HG02884 (cell line): ENCODE data around the gene URB2.
"Not testable (repeated sequence)": the region's sequence is repeated elsewhere in the genome, so short reads cannot be mapped to it uniquely, and the experiment has no call there.

ENCODE experiments used
- ATAC-seq: cut with Tn5 transposase; IDR thresholded peaks from one replicate; pipeline ENCODE4 v1.9.1; 2021; ENCODE audit warnings: mild to moderate bottlenecking, moderate library complexity; ENCODE audit not compliant: unreplicated experiment

URB2 gene

DNA sequence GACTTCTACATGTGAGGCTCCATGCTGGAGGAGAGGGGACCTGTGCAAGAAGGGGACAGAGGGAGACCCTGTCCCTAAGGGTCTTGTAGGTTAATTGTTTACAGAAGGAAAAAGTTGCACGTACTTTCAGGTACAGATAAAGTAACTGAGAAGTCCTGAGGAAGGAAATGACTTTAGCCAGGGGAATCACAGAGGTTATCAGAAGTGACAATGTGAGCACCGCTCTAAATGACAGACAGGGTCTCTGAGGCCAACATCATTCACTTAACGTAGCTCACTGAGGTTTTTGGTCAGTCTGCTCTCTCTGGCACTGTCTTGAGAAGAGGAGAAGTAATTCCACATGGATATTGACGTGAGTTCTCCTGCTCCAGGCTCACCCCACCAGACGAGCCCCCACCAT lies 12.1 kb upstream of the URB2 start:
- no peak for ATAC-seq

GRCh38 chr1:229614701-229615100 lies 11.3 kb upstream of the URB2 start:
- no peak for ATAC-seq

DNA sequence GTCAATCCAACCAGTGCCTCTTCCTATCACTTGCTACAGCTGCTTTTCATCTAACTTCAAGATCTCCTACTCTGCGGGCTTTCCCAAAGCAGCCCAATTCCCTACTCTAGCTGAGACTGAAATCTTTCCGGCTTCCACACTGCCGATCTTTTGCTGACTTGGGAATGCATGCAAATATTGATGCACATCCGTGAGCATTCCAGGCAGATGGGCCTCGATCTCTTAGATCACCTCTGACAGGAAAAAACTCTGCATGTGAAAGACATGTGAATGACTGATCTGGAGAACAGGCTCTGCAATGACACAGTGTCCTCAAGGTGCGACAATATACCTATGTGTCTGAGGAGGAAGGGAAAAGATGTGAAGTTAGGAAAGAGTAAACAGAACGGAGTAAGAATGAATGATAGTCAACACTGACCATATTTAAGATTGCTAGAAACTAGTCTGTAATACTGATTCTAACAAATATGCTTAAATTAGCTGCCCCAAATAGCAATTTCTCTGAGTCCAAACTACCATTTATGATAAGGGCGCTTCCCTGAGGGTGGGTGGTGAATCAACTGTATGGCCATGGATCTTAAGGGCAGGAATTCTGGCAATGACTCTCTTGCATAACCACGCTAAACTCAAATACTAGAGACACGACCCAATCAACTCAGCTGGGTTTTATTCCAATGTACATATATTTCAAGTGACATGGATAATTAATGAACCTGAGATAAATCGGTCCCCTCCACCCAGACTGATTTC lies 8.5 kb upstream of the URB2 start:
- no peak for ATAC-seq

GRCh38 chr1:229619002-229619401 lies 7.0 kb upstream of the URB2 start:
- ATAC-seq = no peak

DNA sequence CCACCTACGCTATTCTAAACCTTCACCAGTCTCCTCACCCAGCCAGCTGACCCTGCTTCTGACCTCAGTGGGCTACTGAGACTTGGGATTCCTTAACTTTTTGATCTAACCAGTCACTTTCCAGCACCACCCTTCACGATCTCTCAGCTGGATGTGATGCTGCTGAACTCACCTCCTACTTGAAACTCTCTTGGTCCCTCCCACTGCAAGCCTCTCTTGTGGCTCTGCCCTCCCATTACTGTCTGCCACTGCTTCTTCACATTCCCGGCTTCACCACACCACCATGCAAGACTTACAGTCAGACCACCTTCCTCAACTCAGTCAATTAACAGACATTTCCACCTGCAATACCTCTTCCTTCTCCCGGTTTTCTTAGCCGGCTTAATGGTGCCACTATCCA lies 6.4 kb upstream of the URB2 start:
- ATAC-seq = no peak

DNA sequence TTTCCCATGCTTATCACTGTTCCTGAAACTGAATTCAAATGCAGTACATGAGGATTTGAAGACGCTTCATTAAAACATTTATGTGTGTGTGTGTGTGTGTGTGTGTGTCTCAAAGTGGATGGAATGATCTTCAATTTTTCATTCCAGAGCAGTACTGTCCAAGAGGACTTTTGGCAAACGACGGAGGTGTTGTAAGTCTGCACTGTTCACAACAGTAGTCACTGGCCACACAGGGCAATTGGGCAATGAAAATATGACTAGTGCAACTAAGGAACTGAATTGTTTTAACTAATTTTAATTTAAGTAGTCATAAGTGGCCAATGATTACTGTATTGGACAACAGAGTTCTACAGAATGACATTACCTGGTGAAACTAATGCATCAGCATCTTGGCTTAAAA lies 5.2 kb upstream of the URB2 start:
- ATAC-seq = no peak

DNA sequence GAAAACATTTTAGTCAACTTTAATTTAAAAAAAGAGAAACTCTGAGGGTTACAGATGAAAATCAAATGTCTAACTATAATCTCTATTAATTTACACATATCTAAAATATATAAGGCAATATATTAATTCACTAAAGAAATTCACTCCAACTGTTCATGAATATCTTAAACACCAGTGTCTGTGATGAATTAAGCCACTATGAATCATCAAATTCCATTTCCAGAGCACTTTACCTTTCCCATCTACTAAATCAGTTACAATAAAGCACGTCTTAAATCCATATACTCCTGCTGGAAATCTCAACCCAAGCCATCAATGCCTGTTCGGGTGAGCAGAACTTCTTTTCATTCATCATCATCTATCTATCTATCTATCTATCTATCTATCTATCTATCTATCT lies 4.4 kb upstream of the URB2 start:
- ATAC-seq = no peak

GRCh38 chr1:229622641-229623120 lies 3.4 kb upstream of the URB2 start:
- ATAC-seq = not testable (repeated sequence)

- ATAC-seq = no peak
Observed at GRCh38 chr1:229623225-229623624, 2.8 kb upstream of the URB2 start.

GRCh38 chr1:229623838-229624237 lies 2.2 kb upstream of the URB2 start:
- no peak for ATAC-seq

GRCh38 chr1:229624521-229625070 lies 1.5 kb upstream of the URB2 start:
- ATAC-seq = no peak

- peak; percentile 34 for ATAC-seq
Observed at GRCh38 chr1:229625071-229625914, 754 bp upstream of the URB2 start.

GRCh38 chr1:229627003-229627402 lies 956 bp downstream of the URB2 start:
- no peak for ATAC-seq

DNA sequence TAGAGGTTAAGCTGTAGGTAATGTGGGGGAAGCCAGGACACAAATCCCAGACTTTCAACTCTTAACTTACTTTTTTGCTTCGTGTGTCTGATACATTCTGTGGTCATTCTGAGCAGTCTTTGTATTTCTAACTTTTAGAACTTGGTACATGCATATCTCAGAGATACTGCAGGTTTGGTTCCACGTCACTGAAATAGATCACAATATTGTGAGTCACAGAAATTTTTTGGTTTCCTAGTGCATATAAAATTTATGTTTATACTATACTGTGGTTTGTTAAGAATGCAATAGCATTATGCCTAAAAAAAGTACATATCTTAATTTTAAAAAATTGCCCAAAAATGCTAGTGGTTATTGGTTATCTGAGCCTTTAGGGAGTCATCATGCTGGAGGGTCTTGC lies 3.2 kb downstream of the URB2 start:
- ATAC-seq = no peak

DNA sequence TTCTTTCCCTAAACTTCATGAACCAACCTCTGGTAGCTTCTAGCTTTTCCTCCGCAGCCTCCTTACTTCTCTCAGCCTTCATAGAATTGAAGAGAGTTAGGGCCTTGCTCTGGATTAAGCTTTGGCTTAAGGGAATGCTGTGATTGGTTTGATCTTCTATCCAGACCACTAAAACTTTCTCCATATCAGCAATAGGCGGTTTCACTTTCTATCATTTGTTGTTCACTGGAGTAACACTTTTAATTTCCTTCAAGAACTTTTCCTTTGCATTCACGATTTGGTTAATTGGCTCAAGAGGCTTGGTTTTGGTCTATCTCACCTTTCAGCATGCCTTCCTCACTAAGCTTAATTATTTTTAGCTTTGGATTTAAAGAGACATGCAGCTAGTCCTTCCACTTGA lies 5.1 kb downstream of the URB2 start:
- no peak for ATAC-seq

DNA sequence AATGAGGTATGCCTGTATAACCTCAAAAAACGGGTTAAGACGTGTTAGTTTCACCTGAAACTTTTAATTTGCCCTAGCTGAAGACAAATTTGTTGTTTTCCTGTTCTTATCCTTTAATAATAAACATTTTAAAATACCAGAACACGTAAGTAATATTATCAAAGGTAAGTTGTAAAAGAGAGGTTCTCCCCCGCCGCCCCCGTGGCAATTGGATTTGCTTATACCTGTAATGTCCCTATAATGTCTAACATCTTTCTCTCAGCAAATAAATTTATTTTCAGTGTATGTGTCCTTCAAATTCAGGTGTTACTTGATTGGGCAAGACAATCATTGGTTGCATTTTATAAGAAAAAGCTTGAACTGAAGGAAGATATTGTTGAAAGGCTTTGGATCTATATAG lies 5.9 kb downstream of the URB2 start:
- ATAC-seq = no peak

DNA sequence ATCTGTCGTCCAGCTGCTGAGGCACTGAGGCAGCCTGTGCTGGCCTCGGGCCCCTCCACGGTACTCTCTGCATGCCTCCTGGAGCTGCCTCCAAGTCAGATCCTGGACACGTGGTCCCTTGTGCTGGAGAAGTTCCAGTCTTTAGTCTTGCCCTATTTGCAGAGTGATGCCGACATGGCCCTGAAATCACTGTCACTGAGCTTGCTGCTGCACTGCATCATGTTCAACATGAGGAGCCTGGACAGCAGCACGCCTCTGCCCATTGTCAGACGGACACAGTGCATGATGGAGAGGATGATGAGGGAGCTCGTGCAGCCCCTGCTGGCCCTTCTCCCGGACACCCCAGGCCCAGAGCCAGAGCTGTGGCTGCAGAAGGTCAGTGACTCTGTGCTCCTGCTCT lies 10.0 kb downstream of the URB2 start:
- no peak for ATAC-seq

DNA sequence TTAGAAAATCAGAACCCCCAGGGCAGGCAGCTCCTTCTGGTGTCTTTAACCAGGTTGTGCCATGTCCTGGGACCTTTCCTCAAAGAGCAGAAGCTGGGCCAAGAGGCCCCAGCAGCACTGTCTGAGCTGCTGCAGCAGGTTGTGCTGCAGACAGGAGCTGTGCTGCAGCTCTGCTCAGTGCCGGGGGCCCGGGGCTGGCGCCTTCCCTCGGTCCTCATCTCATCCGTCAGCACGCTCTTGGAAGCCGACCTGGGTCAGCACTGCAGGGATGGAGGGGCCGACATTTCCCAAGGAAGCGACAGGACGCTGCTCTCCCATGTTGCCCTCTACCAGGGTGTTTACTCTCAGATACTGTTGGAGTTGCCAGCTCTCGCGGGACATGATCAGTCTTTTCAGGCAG lies 11.7 kb downstream of the URB2 start:
- no peak for ATAC-seq

DNA sequence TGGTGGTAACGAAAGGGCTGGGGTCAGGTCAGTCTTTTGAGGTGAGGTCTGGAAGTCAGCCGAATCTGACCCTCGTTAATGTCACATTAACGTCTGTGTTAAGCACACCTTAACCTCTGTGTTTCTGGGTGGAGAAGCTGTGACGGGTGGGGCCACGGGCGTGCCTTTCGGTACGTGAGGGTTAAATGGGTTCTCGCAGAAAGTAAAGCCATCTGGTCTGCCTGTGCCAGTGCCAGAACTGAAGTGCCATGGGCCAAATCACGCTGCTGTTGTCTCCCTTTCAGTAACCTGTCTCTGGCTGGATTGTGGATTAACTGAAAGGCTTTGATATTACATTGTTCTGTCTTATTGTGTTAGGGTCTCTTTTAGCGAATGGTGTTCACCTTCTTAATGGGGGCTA lies 14.4 kb downstream of the URB2 start:
- no peak for ATAC-seq

GRCh38 chr1:229641306-229641705 lies 15.3 kb downstream of the URB2 start:
- no peak for ATAC-seq

GRCh38 chr1:229642376-229642775 lies 16.3 kb downstream of the URB2 start:
- no peak for ATAC-seq

DNA sequence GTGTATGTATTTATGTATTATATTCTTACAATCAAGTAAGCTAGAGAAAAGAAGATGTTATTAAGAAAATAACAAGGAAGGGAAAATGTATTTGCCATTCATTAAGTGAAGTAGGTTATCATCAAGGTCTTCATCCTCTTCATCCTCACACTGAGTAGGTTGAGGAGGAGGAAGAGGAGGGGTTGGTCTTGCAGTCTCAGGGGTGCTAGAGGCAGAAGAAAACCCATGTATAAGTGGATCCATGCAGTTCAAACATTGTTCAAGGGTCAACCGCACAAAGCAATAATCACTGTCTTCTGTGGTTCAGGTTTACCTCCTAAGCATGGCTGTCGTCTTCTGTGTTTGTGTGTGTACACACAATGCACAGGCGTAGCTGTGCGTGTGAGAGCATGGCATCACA lies 16.9 kb downstream of the URB2 start:
- no peak for ATAC-seq
